ENCODE results near the gene ACAA2. TPM values are rescaled to one million over a fixed set of nuclear protein-coding genes. Genes with fewer than 3 reads are reported as not detected.

Gene ACAA2
- total and polyA plus RNA-seq, 2 of the 8 experiments (the other 6 are each of a cell fraction or from before 2014, with no cell fraction given): 63.4 to 151 TPM

GRCh38 chr18:49756135-49756534 is 57.2 kb downstream of the ACAA2 start:
- H4K8ac ChIP-seq (ENCODE audit: extremely low read depth, insufficient read depth, low read length): no peak overlapping the region
- H3K79me2 ChIP-seq (ENCODE audit: control insufficient read depth in 1 of 2, insufficient read depth in 2 of 2, low read length in 2 of 2): no peaks in the 10 kb centered on the region
- no peak overlapping the region for H3K14ac ChIP-seq (ENCODE audit: insufficient read length)
- no peak overlapping the region for H2BK5ac ChIP-seq (ENCODE audit: low read depth, low read length)
- no peak overlapping the region for H2BK12ac ChIP-seq (ENCODE audit: low read depth, low read length)
- ChIA-PET POLR2A (ENCODE audit: partially characterized antibody) (no interaction called here), CTCF (ENCODE audit: partially characterized antibody) (interaction anchor here (0.9 to 2.0 kb wide), 2 partner anchors 16 to 105 kb away, joined by 3 to 4 read pairs; no protein-coding TSS in a partner anchor)
- H2BK15ac ChIP-seq (ENCODE audit: low read length): no peak overlapping the region
- no peak overlapping the region for H3K4me3 ChIP-seq (ENCODE audit: extremely low read depth in 1 of 4, insufficient read depth in 2 of 4, low read depth in 3 of 4, low read length in 4 of 4)
- H3K9ac ChIP-seq (replicated peaks in 1 of 4; ENCODE audit: extremely low read depth in 1 of 4, low read depth in 3 of 4, low read length in 3 of 4): no peak overlapping the region
- H3K27ac ChIP-seq (ENCODE audit: low read depth, low read length): no peak overlapping the region
- H4K5ac ChIP-seq (ENCODE audit: insufficient read length, low read depth, low read length): no peak overlapping the region
- no peaks in the 10 kb centered on the region for H3K9me3 ChIP-seq (ENCODE audit: insufficient read depth in 2 of 2, low read depth in 1 of 2, low read length in 1 of 2)
- H2BK120ac ChIP-seq (replicated peaks; ENCODE audit: low read depth, low read length): no peak overlapping the region
- no peak overlapping the region for H3K23ac ChIP-seq (ENCODE audit: insufficient read length)
- no peaks in the 10 kb centered on the region; the same call in 1 of the 2 replicates for H3K23me2 ChIP-seq (ENCODE audit: low read depth, low read length)
- no peaks in the 10 kb centered on the region for H4K20me1 ChIP-seq (replicated peaks in 1 of 2; ENCODE audit: control insufficient read depth in 1 of 2, insufficient read depth in 2 of 2, low read length in 2 of 2)
- no peaks in the 10 kb centered on the region for H3K36me3 ChIP-seq (ENCODE audit: control insufficient read depth in 2 of 4, insufficient read depth in 4 of 4, low read length in 3 of 4)
- no peak overlapping the region for H3K4ac ChIP-seq (replicated peaks; ENCODE audit: insufficient read length, low read depth, low read length)
- H3K27me3 ChIP-seq (replicated peaks in 1 of 4; ENCODE audit: control insufficient read depth in 3 of 4, extremely low read depth in 1 of 4, insufficient read depth in 3 of 4, low read length in 3 of 4): no peaks in the 10 kb centered on the region
- H3K18ac ChIP-seq (ENCODE audit: extremely low read depth, low read length): no peak overlapping the region
- no peak overlapping the region for H2AK5ac ChIP-seq (ENCODE audit: low read depth, low read length)
- H3K79me1 ChIP-seq (ENCODE audit: low read depth, low read length): no peaks in the 10 kb centered on the region
- H3K56ac ChIP-seq (replicated peaks; ENCODE audit: insufficient read length, low read depth, low read length): no peak overlapping the region
- no peak overlapping the region for H2AFZ ChIP-seq (ENCODE audit: low read length)
- DNase-seq (ENCODE audit: low read depth in 1 of 2, low spot score in 2 of 2): no peak
- no peak overlapping the region for H2BK20ac ChIP-seq (ENCODE audit: low read length)
- no peak overlapping the region for H4K91ac ChIP-seq (replicated peaks; ENCODE audit: insufficient read length, low read length)
- FAIRE-seq: no peak
- peaks cover 0 to 14% (median 2%) of the 10 kb centered on the region in 4 experiments; a peak in 4 of 7 replicates for H3K4me1 ChIP-seq (replicated peaks in 1 of 4; ENCODE audit: control insufficient read depth in 3 of 4, insufficient read depth in 4 of 4, low read length in 3 of 4)
- WGBS, 2 experiments (ENCODE audit: extremely low coverage in 1 of 2, insufficient coverage in 1 of 2, insufficient read length in 1 of 2, insufficient replicate concordance in 2 of 2, low coverage in 1 of 2, low lambda C conversion rate in 2 of 2, missing lambda C conversion rate in 1 of 2): 73% methylated on average over 6 of the region's 6 CpGs; no CpG with 5 or more reads in 1 of the 2 experiments
- no peak overlapping the region for H3K4me2 ChIP-seq (ENCODE audit: insufficient read depth in 1 of 2, low read depth in 2 of 2, low read length in 2 of 2)
- TF ChIP-seq YY1 (IDR thresholded peaks at IDR 0.05; ENCODE audit: low read depth, low read length): no peak
- no peak for TF ChIP-seq BRCA1 (IDR thresholded peaks at IDR 0.05; ENCODE audit: low read depth, low read length)
- TF ChIP-seq RXRA (IDR thresholded peaks at IDR 0.05; ENCODE audit: insufficient read depth, low read depth, low read length): no peak
- no peak for TF ChIP-seq SAP30 (IDR thresholded peaks at IDR 0.05; ENCODE audit: insufficient read depth, insufficient replicate concordance, low read length)
- no peak for TF ChIP-seq CHD1 (IDR thresholded peaks at IDR 0.05; ENCODE audit: low read depth, low read length)
- no peak for TF ChIP-seq CEBPB (IDR thresholded peaks at IDR 0.05; ENCODE audit: low read depth, low read length)
- no peak for TF ChIP-seq RBBP5 (IDR thresholded peaks at IDR 0.05; ENCODE audit: borderline replicate concordance, low read depth, low read length)
- no peak for TF ChIP-seq ATF3 (IDR thresholded peaks at IDR 0.05; ENCODE audit: insufficient read depth, low read depth, low read length)
- no peak for TF ChIP-seq SP2 (IDR thresholded peaks at IDR 0.05; ENCODE audit: low read length)
- no peak for TF ChIP-seq POLR2AphosphoS5 (IDR thresholded peaks at IDR 0.05; ENCODE audit: low read depth, low read length)
- no peak for TF ChIP-seq CBX8 (IDR thresholded peaks at IDR 0.05; ENCODE audit: borderline replicate concordance, low read depth, low read length)
- no peak for TF ChIP-seq CTBP2 (IDR thresholded peaks at IDR 0.05; ENCODE audit: borderline replicate concordance, insufficient read depth, insufficient read length, low read length)
- TF ChIP-seq GABPA (IDR thresholded peaks at IDR 0.05; ENCODE audit: borderline replicate concordance, insufficient read depth, low read length): no peak
- no peak for TF ChIP-seq BACH1 (IDR thresholded peaks at IDR 0.05; ENCODE audit: low read length)
- TF ChIP-seq SIRT6 (IDR thresholded peaks at IDR 0.05; ENCODE audit: low read length): no peak
